HepG2 (cell line): ENCODE measurements around the gene FAM131A. TPM values are rescaled to one million over a fixed set of nuclear protein-coding genes. Genes with fewer than 3 reads are reported as not detected.

Experiments used
- ATF7-NPFF ChIP-seq: sonication (generic); formaldehyde crosslinking; IDR thresholded peaks from 2 replicates; pipeline ENCODE4 v1.8.1; 2023; ENCODE audit warnings: mild to moderate bottlenecking, low read depth, missing genetic modification reagents, moderate library complexity
- BCL6 ChIP-seq: IDR thresholded peaks from 2 replicates; pipeline ENCODE4 v1.6.1; 2016; ENCODE audit warnings: missing genetic modification reagents, missing compliant biosample characterization
- CCAR2 ChIP-seq: fragments of 200-400 bp; formaldehyde crosslinking; optimal IDR thresholded peaks from 2 replicates; pipeline ENCODE3; 2018; ENCODE audit warnings: low read depth, mild to moderate bottlenecking, low read length, moderate library complexity
- CSRNP1 ChIP-seq: sonication (generic); formaldehyde crosslinking; IDR thresholded peaks from 2 replicates; pipeline ENCODE4 v1.8.1; 2023; ENCODE audit warnings: mild to moderate bottlenecking, missing genetic modification reagents
- E2F5 ChIP-seq: sonication (generic); formaldehyde crosslinking; conservative IDR thresholded peaks from 2 replicates; pipeline ENCODE4 v1.4.0; 2020; ENCODE audit warnings: missing genetic modification reagents
- GATAD1 ChIP-seq: IDR thresholded peaks from 2 replicates; pipeline ENCODE4 v1.6.1; 2016; ENCODE audit warnings: missing genetic modification reagents, missing compliant biosample characterization
- HIVEP1 ChIP-seq: sonication (generic); formaldehyde crosslinking; IDR thresholded peaks from 2 replicates; pipeline ENCODE4 v1.4.0; 2020; ENCODE audit warnings: mild to moderate bottlenecking, missing genetic modification reagents
- MXD3 ChIP-seq: IDR thresholded peaks from 2 replicates; pipeline ENCODE4 v1.6.1; 2016; ENCODE audit warnings: mild to moderate bottlenecking, missing biosample characterization, missing genetic modification reagents
- PATZ1 ChIP-seq: sonication (generic); formaldehyde crosslinking; IDR thresholded peaks from 2 replicates; pipeline ENCODE4 v1.4.0; 2020; ENCODE audit warnings: missing genetic modification reagents
- PITX1 ChIP-seq: sonication (generic); formaldehyde crosslinking; IDR thresholded peaks from 2 replicates; pipeline ENCODE4 v1.5.1; 2020; ENCODE audit warnings: mild to moderate bottlenecking, missing genetic modification reagents
- SAP130 ChIP-seq: IDR thresholded peaks from 2 replicates; pipeline ENCODE4 v1.6.1; 2016; ENCODE audit warnings: low read depth
- SIX4 ChIP-seq: sonication (generic); formaldehyde crosslinking; IDR thresholded peaks from 2 replicates; pipeline ENCODE4 v1.4.0; 2020; ENCODE audit warnings: missing genetic modification reagents
- SP1 ChIP-seq, 2 experiments: fragments of 450-650 bp in 1 of 2; sonication (generic) in 1 of 2; formaldehyde crosslinking in 1 of 2; IDR thresholded peaks; 2 replicates each; pipeline versions ENCODE4 v1.4.0 to v1.6.1; 2016 to 2020; ENCODE audit warnings: missing genetic modification reagents in 1 of 2
- TAF1 ChIP-seq: sonication (generic); formaldehyde crosslinking; IDR thresholded peaks from 2 replicates; pipeline ENCODE4 v1.4.0; 2020; ENCODE audit warnings: missing genetic modification reagents
- TRIM24 ChIP-seq: sonication (generic); formaldehyde crosslinking; IDR thresholded peaks from 2 replicates; pipeline ENCODE4 v1.8.0; 2022; ENCODE audit warnings: mild to moderate bottlenecking, missing genetic modification reagents
- ZBTB2 ChIP-seq: sonication (generic); formaldehyde crosslinking; IDR thresholded peaks from 2 replicates; pipeline ENCODE4 v1.8.0; 2022; ENCODE audit warnings: low read depth, missing genetic modification reagents
- ZNF510 ChIP-seq: sonication (generic); formaldehyde crosslinking; IDR thresholded peaks from 2 replicates; pipeline ENCODE4 v1.4.0; 2020; ENCODE audit warnings: low read depth, mild to moderate bottlenecking, missing genetic modification reagents
- ZNF670 ChIP-seq: sonication (generic); formaldehyde crosslinking; IDR thresholded peaks from 2 replicates; pipeline ENCODE4 v1.8.0; 2022; ENCODE audit warnings: mild to moderate bottlenecking, missing genetic modification reagents, borderline replicate concordance
- ZNF704 ChIP-seq: sonication (generic); formaldehyde crosslinking; IDR thresholded peaks from 2 replicates; pipeline ENCODE4 v1.8.1; 2023; ENCODE audit warnings: mild to moderate bottlenecking, inconsistent platforms, moderate library complexity, missing genetic modification reagents, borderline replicate concordance
- ZSCAN29 ChIP-seq: sonication (generic); formaldehyde crosslinking; conservative IDR thresholded peaks from 2 replicates; pipeline ENCODE4 v1.4.0; 2020; ENCODE audit warnings: mild to moderate bottlenecking, missing genetic modification reagents
- polyA plus RNA-seq, 8 experiments: library from polyadenylated mRNA; depleted of rRNA in 3 of 8; stranded (reverse) in 7 of 8; unstranded in 1 of 8; fragments of >200 nt; fragmentation: Illumina TruSeq in 4 of 8; extraction: Trizol in 4 of 8; gene quantifications; 2 replicates each; pipeline versions ENCODE4 v1.2.1 to v1.2.3, GENCODE V29; 2011 to 2016; ENCODE audit warnings: low read depth in 4 of 8, missing spikeins in 1 of 8, mixed read lengths in 1 of 8; ENCODE audit not compliant: insufficient read depth in 1 of 8
- total RNA-seq, 5 experiments: library from RNA; depleted of rRNA; stranded (reverse); fragments of >200 nt; fragmentation: Illumina TruSeq; extraction: Trizol; gene quantifications; 2 replicates each; pipeline ENCODE4 v1.2.3, GENCODE V29; 2016; ENCODE audit warnings: low read depth in 1 of 5

Gene FAM131A
- total and polyA plus RNA-seq, 2 of the 13 experiments (the other 11 are each of a cell fraction or from before 2014, with no cell fraction given) = 9.2 to 9.3 TPM

GRCh38 chr3:184335661-184336546 is 1.5 kb upstream of the FAM131A start (continued):
- TF ChIP-seq PITX1 (0 out of 2 replicates have a peak, but pooled peaks have one; percentile 9), ZNF670 (peak; percentile 79; the same call in 1 of the 2 replicates), BCL6 (peak; percentile 21; the same call in 1 of the 2 replicates), MXD3 (0 out of 2 replicates have a peak, but pooled peaks have one; percentile 24), GATAD1 (peak; percentile 22; the same call in 1 of the 2 replicates), ZSCAN29 (CRISPR knock-in tag) (0 out of 2 replicates have a peak, but pooled peaks have one; percentile 41), ZNF510 (CRISPR knock-in tag) (0 out of 2 replicates have a peak, but pooled peaks have one; percentile 34), ZBTB2 (CRISPR knock-in tag) (peak; percentile 78), CSRNP1 (0 out of 2 replicates have a peak, but pooled peaks have one; percentile 37), ZNF704 (CRISPR knock-in tag) (no peak), E2F5 (CRISPR knock-in tag) (0 out of 2 replicates have a peak, but pooled peaks have one; percentile 40), SIX4 (0 out of 2 replicates have a peak, but pooled peaks have one; percentile 52), SP1 (IDR thresholded peaks at IDR 0.05) (no peak), SP1 (CRISPR knock-in tag; IDR thresholded peaks at IDR 0.05) (peak; percentile 98), SAP130 (CRISPR knock-in tag) (peak; percentile 74), PATZ1 (CRISPR knock-in tag) (peak; percentile 63), TAF1 (CRISPR knock-in tag) (peak; percentile 57), TRIM24 (no peak), CCAR2 (no peak), ATF7-NPFF (CRISPR knock-in tag) (peak; percentile 61; the same call in 1 of the 2 replicates), HIVEP1 (CRISPR knock-in tag) (0 out of 2 replicates have a peak, but pooled peaks have one; percentile 55)
